CD4-positive, alpha-beta T cell treated with Interleukin-15 for 1 hour (primary cell): ENCODE measurements around the gene IGF1R.
A peak's percentile ranks its signal among the peaks of the same experiment; 100 is the strongest.
"Not testable (repeated sequence)": the region's sequence is repeated elsewhere in the genome, so short reads cannot be mapped to it uniquely, and the experiment has no call there.

Experiments used
- DNase-seq: peaks from one replicate; pipeline ENCODE4 v3.0.0-alpha.2; 2020

IGF1R gene

GRCh38 chr15:98647774-98648653 is at the start of gene IGF1R:
IGF1R (plus strand) TSS chr15:98648539; CDS start chr15:98649582, 1,043 bp downstream.
- DNase-seq = peak; percentile 88

GRCh38 chr15:98599909-98600691 is 48.2 kb upstream of the IGF1R start:
- peak; percentile 37 for DNase-seq

- no peak for DNase-seq
Measured at GRCh38 chr15:98604983-98605382, 43.4 kb upstream of the IGF1R start.

GRCh38 chr15:98609144-98609852 is 39.0 kb upstream of the IGF1R start:
- DNase-seq = no peak

GRCh38 chr15:98610991-98611390 is 37.3 kb upstream of the IGF1R start:
- no peak for DNase-seq

- DNase-seq = no peak
Measured at GRCh38 chr15:98611808-98612207, 36.5 kb upstream of the IGF1R start.

GRCh38 chr15:98612490-98613110 is 35.7 kb upstream of the IGF1R start:
- DNase-seq = no peak

- no peak for DNase-seq
Measured at GRCh38 chr15:98614681-98615080, 33.7 kb upstream of the IGF1R start.

- no peak for DNase-seq
Measured at GRCh38 chr15:98616397-98616796, 31.9 kb upstream of the IGF1R start.

GRCh38 chr15:98617328-98617980 is 30.9 kb upstream of the IGF1R start:
- no peak for DNase-seq

- not testable (repeated sequence) for DNase-seq
Measured at GRCh38 chr15:98618576-98618975, 29.8 kb upstream of the IGF1R start.

- no peak for DNase-seq
Measured at GRCh38 chr15:98620020-98620419, 28.3 kb upstream of the IGF1R start.

GRCh38 chr15:98621021-98621420 is 27.3 kb upstream of the IGF1R start:
- DNase-seq = no peak

GRCh38 chr15:98625614-98626013 is 22.7 kb upstream of the IGF1R start:
- DNase-seq = no peak

- no peak for DNase-seq
Measured at GRCh38 chr15:98626153-98626552, 22.2 kb upstream of the IGF1R start.

GRCh38 chr15:98628216-98628615 is 20.1 kb upstream of the IGF1R start:
- DNase-seq = no peak

- no peak for DNase-seq
Measured at GRCh38 chr15:98635848-98636247, 12.5 kb upstream of the IGF1R start.

GRCh38 chr15:98643115-98643514 is 5.2 kb upstream of the IGF1R start:
- DNase-seq = no peak

- no peak for DNase-seq
Measured at GRCh38 chr15:98646546-98647025, 1.8 kb upstream of the IGF1R start.

GRCh38 chr15:98647026-98647773 is 1.1 kb upstream of the IGF1R start:
- DNase-seq = peak; percentile 66
